ENCODE data around the gene DGCR8. TPM values are rescaled to one million over a fixed set of nuclear protein-coding genes. Genes with fewer than 3 reads are reported as not detected.

DGCR8 gene
- total RNA-seq, 4 donors from 2014 or later = 9.8 to 27.9 (median 14.7) TPM

DNA sequence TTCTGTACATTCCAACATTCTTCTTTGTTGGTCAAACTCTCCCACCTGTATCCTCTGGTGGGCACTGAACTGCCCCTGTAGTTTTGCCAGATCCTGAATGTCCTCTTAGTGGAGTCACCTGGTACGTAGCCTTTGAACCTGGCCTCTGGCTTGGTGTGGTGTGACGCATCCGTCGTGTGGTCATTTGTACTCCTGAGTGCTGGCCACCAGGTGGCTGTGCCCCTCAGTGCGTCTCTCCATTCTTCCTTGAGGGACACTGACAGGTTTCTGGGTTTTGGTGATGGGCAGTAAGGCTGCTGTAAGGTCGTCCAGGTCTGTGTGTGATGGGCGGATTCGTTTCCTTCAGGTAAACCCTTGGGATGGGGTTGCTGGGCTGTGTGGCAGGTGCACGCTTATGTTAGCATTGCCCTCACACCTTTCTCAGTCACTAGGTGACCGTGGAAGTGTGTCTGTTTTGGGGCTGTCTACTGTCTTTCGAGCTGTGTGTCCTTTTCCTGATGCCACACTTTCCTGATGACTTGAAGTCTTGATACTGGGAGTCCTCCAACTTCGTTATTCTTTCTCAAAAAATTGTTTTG lies 22.3 kb downstream of the DGCR8 start:
- TF ChIP-seq, protein P1, sequence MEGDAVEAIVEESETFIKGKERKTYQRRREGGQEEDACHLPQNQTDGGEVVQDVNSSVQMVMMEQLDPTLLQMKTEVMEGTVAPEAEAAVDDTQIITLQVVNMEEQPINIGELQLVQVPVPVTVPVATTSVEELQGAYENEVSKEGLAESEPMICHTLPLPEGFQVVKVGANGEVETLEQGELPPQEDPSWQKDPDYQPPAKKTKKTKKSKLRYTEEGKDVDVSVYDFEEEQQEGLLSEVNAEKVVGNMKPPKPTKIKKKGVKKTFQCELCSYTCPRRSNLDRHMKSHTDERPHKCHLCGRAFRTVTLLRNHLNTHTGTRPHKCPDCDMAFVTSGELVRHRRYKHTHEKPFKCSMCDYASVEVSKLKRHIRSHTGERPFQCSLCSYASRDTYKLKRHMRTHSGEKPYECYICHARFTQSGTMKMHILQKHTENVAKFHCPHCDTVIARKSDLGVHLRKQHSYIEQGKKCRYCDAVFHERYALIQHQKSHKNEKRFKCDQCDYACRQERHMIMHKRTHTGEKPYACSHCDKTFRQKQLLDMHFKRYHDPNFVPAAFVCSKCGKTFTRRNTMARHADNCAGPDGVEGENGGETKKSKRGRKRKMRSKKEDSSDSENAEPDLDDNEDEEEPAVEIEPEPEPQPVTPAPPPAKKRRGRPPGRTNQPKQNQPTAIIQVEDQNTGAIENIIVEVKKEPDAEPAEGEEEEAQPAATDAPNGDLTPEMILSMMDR (IDR thresholded peaks at IDR 0.05; ENCODE audit: low read depth) = no peak

DNA sequence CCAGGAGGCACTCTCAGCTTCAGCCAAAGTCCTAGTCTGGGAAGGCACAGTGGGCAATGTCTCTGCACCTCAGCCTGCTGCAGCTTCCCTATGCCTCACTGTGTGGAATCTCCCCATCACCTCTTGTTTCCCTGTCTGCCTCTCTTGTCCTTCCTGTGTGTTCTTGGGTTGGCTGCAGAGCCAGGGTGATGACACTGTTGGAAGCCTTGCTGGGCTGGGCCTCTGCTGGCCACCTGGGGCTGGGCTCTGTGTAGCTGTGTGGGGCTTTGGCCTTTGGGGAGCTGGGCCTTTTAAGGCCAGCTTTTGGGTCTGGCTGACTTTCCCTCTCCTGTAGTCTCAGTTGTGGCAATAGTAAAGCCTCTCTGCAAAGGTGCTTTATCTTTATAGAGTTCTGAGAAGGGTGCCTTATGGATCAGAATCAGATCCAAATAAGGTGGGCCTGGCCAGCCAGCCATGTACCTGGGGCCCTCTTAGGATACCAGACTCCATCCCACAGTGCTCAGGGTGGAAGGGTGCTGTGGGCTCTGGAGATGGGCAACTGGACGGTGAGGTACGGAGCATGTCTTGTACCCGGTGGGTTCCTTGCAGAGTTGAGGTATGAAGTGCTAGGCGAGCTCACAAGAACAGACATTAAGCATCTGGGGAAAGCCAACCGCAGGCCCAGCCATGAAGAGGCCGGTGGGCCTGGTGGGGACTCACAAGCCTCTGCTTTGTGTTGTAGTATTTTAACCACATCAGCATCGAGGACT lies 25.6 kb downstream of the DGCR8 start:
- TF ChIP-seq, protein P1 (IDR thresholded peaks at IDR 0.05; ENCODE audit: low read depth) = no peak

DNA sequence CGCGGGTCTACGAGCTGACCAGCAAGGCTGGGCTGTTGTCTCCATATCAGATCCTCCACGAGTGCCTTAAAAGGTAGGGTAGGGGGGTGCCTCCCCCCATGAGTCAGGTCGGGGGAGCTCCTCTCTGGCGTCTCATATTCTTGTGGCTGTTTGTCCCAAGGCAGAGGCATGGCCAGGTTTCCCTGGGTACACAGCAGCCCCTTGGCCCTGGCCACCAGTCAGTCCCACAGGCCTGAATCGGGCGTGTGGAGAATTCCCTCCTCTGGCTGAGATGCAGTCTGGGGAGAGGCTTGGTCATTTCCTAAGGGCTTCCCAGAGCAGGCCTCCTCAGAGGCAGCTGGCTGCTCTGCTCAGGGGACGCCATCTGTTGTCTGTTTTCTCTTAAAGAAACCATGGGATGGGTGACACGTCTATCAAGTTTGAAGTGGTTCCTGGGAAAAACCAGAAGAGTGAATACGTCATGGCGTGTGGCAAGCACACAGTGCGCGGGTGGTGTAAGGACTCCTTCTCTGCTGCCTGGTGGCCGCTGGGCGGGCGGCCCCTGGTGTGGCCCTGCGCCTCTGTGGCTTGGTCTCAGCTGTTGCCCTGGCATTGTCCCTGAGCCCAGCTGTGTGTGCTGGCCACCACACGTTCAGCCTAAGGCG lies 26.3 kb downstream of the DGCR8 start:
- TF ChIP-seq, protein P1 (IDR thresholded peaks at IDR 0.05; ENCODE audit: low read depth) = no peak

DNA sequence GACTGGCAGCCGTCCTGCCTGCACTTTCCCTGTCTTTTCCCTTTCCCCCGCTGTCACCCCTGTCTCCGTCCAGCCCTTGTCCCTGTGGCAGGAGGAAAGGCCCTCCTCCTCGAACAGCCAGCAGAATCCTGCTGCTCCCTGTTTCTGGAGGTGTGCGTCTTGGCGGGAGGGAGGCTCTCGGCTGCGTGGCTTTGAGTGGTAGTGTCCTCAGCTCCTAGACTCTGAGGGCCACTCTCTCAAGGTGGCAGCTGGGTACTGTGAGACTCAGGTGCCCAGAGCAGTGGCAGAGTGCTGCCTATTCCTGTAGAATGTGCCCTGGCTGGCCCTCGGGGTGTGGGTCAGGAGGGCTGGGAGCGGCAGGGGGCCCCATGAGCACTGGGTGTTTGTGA lies 26.8 kb downstream of the DGCR8 start:
- TF ChIP-seq, protein P1 (IDR thresholded peaks at IDR 0.05; ENCODE audit: low read depth) = no peak

DNA sequence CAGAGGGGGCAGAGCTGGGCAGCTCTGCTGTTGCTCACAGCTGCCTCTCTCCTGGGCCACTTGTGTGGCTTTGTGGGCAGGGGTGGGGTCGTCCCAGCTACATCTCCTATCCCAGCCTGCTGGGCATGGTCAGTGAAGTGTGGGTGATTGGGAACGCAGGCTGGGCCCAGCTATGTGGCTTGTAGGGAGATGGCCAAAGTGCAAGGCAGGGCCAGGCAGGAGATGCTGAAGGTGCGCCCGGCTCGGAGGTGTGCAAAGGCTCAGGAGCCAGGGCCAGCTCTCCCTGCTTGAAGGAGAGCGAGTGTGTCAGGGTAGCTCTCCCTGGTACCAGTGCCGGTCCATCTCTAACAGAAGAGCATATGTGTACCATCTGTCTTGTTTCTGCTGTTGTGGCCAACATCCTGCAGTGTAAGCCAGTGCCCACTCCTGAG lies 27.4 kb downstream of the DGCR8 start:
- TF ChIP-seq, protein P1 (IDR thresholded peaks at IDR 0.05; ENCODE audit: low read depth) = no peak

DNA sequence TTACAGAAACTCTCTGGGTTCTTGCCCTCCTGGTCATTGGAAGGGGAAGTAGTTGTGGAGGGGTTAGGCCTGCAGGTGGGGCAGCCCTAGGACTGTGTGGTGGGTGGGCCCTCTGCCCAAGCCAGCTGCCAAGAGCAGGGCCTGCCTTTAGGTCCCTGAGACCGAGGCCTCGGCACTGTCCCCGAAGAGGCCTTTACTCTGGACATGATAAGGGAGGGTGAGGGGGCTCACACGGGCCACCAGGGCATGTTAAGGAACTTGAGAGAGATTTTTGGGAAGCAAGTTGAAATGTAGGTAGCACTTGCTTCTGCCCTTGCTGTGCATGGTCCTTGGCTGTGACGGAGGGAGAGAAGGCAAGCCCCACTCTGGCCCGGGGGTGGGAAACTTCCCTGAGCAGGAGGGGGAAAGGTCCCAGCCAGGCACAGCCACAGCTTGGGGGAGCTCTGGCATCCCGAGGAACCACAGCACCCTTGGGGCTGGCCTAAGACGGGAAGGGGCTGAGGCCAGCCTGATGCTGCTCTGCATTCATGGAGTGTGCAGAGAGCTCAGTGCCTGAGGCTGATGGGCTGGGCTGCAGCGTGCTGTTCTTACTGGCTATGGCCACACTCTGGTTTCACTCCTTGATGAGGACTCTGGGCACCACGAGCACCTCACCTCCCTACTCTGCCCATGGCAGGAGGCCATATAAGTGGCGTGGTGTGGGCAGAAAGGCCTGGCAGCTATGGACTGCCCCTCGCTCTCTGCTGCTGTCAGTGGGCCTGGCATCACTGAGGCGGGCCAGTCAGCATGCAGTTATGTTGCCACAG lies 28.1 kb downstream of the DGCR8 start:
- TF ChIP-seq, protein P1 (IDR thresholded peaks at IDR 0.05; ENCODE audit: low read depth) = no peak

All from subcutaneous adipose tissue (tissue), 4 donors.